NCI-H510A (cell line): ENCODE results near the gene GPR135.

Experiments
- DNase-seq: peaks from one replicate; lab custom pipeline; 2025; lab: John Stamatoyannopoulos, UW

GPR135 gene, protein sequence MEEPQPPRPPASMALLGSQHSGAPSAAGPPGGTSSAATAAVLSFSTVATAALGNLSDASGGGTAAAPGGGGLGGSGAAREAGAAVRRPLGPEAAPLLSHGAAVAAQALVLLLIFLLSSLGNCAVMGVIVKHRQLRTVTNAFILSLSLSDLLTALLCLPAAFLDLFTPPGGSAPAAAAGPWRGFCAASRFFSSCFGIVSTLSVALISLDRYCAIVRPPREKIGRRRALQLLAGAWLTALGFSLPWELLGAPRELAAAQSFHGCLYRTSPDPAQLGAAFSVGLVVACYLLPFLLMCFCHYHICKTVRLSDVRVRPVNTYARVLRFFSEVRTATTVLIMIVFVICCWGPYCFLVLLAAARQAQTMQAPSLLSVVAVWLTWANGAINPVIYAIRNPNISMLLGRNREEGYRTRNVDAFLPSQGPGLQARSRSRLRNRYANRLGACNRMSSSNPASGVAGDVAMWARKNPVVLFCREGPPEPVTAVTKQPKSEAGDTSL

GRCh38 chr14:59465316-59466135 is at the start of gene GPR135:
GPR135 (minus strand) TSS chr14:59465380; CDS start chr14:59465226, 154 bp downstream.
- peak; percentile 43 for DNase-seq

DNA sequence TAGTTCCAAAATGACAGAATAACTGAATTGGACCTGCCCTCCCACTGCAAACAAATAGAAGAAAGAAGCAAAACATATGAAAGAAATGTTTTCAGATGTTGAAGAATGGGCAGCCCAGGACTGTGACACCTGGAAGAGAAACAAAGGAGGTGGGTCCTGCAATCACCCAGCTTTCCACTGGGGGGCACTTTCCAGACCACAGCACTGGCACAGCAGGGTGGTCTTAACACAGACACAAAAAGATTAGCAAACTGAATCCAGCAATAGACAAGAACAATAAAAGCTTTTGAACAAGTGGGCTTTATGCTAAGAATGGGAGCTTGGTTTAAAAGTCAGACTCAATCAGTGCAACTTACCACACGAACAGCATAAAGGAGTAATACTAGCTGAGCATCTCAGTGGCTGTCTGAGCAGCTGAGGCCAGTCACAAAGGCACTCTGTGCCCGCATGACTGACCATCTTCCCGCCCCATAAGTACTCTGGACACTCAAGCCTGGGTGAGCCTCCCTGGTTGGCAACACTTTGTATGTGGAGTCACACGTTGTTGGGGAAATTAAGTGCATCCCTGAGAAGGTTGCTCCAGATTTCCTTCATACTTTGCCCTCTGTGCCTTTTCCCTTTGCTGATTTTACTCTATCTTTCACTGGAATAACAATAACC is 46.9 kb upstream of the GPR135 start:
- DNase-seq = peak; percentile 17

DNA sequence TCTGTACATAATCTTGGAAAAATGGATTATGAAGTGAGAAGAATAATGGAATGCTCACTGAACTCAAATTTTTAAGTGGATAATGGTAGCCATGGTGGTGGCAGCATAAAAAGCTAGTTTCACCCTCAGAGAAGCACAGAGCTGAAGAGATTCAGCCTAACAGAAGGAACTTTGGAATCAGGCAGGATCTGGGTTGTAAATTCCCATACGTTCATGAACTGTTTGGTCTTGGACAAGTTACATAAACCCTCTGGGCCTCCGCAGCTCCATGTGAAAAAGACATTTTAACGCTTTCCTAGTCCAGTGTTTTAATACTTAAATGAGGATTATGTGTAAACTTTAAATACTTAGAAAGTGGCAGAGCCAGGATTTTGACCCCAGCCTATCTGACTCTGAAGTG is 45.8 kb upstream of the GPR135 start:
- DNase-seq = no peak

DNA sequence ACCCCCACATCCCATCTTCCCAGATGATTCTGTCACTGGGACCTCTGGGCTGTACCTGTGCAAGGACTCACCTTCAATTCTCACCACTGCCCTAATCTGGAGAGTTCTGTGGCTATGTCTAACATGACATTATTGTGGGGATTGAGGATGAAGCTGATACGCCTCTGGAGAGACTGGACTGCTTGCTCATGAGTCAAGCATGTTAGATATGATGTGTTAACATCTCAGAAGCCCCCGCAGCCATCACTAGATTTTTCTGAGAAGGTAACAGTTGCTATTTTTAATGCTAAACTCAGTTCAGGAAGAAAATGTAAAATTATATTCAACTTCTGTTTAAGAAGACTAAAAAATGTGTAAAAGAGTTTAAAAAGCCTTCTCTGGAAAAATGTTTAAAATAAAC is 44.8 kb upstream of the GPR135 start:
- DNase-seq = no peak

GRCh38 chr14:59509101-59509500 is 43.9 kb upstream of the GPR135 start:
- no peak for DNase-seq

DNA sequence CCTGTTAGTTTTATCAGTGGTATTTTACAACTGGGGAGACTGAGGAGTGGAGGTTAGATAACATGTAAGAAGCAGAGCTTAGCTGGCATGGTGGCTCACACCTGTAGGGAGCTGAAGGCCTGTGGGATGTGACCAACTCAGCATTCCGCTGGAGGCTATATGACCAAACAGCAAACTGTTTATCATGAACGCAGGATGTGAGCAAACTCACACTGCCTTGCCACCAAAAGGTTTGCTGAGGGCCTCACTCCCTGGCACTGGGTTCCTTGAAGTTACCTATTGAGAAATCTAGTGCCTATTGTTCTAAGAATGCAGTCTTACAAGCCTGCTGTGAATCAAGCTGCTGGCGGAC is 42.5 kb upstream of the GPR135 start:
- DNase-seq = no peak

- peak; percentile 32 for DNase-seq
Measured at GRCh38 chr14:59507063-59507751, 42.0 kb upstream of the GPR135 start.

GRCh38 chr14:59503256-59503655 is 38.1 kb upstream of the GPR135 start:
- no peak for DNase-seq

DNA sequence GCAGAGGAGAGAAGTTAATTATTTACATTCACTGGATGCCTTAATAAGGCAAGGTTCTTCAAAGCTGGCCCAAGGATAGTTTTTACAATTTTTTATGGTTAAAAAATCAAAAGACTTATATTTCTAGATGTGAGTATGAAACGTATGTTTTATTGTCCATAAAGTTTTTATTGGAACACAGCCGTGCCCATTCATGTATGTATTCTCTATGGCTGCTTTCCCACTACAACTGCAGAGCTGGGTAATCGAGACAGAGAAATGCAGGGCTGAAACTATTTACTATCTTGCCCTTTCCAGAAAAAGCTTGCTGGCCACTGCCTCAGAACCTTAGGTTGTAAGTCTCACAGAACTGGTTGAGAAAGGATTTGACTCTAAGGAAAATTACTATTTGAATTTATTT is 35.6 kb upstream of the GPR135 start:
- no peak for DNase-seq

- DNase-seq = no peak
Measured at GRCh38 chr14:59492384-59492783, 27.2 kb upstream of the GPR135 start.

- no peak for DNase-seq
Measured at GRCh38 chr14:59490756-59491155, 25.6 kb upstream of the GPR135 start.

GRCh38 chr14:59484639-59485175 is 19.5 kb upstream of the GPR135 start:
- DNase-seq = peak; percentile 36

- peak; percentile 97 for DNase-seq
Measured at GRCh38 chr14:59483819-59484638, 18.8 kb upstream of the GPR135 start, which contains the start of the genes JKAMP and L3HYPDH. JKAMP (plus strand) TSS chr14:59484517; CDS start chr14:59484590, 73 bp downstream. L3HYPDH (minus strand) TSS chr14:59484408; CDS start chr14:59484316, 92 bp downstream.

- no peak for DNase-seq
Measured at GRCh38 chr14:59483363-59483762, 18.2 kb upstream of the GPR135 start.

- no peak for DNase-seq
Measured at GRCh38 chr14:59482541-59483331, 17.6 kb upstream of the GPR135 start.

- DNase-seq = no peak
Measured at GRCh38 chr14:59481871-59482540, 16.8 kb upstream of the GPR135 start.

DNA sequence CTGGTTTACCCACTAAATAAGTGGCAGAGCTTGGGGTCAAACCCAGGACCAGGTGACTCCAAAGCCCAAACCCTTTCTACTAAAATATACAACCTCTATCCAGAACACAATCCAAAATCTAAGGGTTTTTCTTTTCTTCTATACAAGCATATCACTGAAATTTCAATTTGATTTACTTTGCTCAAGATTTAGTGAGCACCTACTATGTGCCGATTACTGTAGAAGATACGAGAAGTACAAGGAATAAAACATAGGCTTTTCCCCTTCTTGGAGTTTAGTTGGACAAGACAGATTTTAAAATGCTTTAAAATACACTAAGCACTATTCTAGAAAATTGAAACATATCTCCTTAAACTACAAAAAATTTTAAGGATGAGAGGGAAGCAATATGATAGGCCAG is 16.2 kb upstream of the GPR135 start:
- no peak for DNase-seq

DNA sequence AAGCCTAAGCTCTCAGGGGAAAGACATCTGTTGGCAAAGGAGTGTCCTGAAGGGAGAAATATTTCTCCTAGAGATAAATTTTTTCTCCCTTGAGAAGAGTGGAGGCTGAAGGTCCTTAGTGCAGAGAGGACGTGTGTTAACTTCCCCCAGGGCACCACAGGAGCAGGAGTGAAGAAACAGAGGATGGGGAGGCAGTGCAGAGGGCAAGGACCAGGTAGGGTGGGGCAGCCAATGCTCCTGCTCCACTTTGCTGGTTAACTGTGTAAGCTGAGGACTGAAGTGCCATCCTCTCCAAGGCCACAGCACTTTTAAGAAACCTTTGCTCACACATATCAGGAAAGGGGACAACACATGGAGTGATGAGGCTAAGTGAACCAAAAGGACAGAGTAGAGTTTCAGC is 15.0 kb upstream of the GPR135 start:
- no peak for DNase-seq

DNA sequence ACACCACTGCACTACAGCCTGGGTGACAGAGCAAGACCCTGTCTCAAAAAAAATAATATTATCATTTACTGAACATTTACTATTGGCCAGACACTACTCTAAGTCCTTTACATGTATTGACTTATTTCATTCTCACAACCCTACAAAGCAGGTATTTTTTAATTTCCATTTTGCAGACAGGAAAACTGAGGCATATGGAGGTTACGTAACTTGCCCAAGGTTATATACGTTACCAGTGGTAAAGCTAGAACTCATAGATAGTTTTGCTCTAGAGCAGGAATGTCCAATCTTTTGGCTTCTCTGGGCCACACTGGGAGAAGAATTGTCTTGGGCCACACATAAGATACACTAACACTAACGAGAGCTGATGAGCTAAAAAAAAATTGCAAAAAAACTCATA is 13.4 kb upstream of the GPR135 start:
- DNase-seq = no peak
